HepG2 (cell line): ENCODE results near the gene ST6GALNAC6.

ENCODE experiments used
- CBX5 ChIP-seq: sonication (generic); formaldehyde crosslinking; IDR thresholded peaks from 2 replicates; pipeline ENCODE4 v1.4.0; 2020; ENCODE audit warnings: missing genetic modification reagents, borderline replicate concordance
- HNF4A ChIP-seq: sonication (generic); formaldehyde crosslinking; IDR thresholded peaks from 2 replicates; pipeline ENCODE4 v1.4.0; 2020; ENCODE audit warnings: missing genetic modification reagents
- KDM6A ChIP-seq: IDR thresholded peaks from 2 replicates; pipeline ENCODE4 v1.6.1; 2016; ENCODE audit warnings: low read depth
- KLF16 ChIP-seq, 2 experiments: sonication (generic) in 1 of 2; formaldehyde crosslinking in 1 of 2; IDR thresholded peaks; 2 replicates each; pipeline versions ENCODE4 v1.6.1 to v1.8.0; 2016 to 2023; ENCODE audit warnings: missing genetic modification reagents in 2 of 2, missing compliant biosample characterization in 1 of 2
- NFE2 ChIP-seq: sonication (generic); formaldehyde crosslinking; IDR thresholded peaks from 2 replicates; pipeline ENCODE4 v1.4.0; 2020; ENCODE audit warnings: missing genetic modification reagents
- NFIC ChIP-seq: IDR thresholded peaks from 2 replicates; pipeline ENCODE4 v1.6.1; 2012; ENCODE audit warnings: mild to moderate bottlenecking, low read length, inconsistent platforms
- POLR2A ChIP-seq, 2 experiments: IDR thresholded peaks; 2 replicates each; pipeline ENCODE4 v1.6.1; 2011; ENCODE audit warnings: low read depth in 2 of 2, low read length in 2 of 2, mild to moderate bottlenecking in 1 of 2, moderate library complexity in 1 of 2; ENCODE audit not compliant: insufficient read depth in 1 of 2
- POLR2AphosphoS5 ChIP-seq: IDR thresholded peaks from 2 replicates; pipeline ENCODE4 v1.6.1; 2012; ENCODE audit warnings: low read depth, low read length
- SIN3B ChIP-seq: fragments of 150-350 bp; IDR thresholded peaks from 2 replicates; pipeline ENCODE4 v1.6.1; 2014; ENCODE audit warnings: low read length
- SP2 ChIP-seq: sonication (generic); formaldehyde crosslinking; IDR thresholded peaks from 2 replicates; pipeline ENCODE4 v1.5.1; 2020; ENCODE audit warnings: mild to moderate bottlenecking, missing genetic modification reagents
- THAP7 ChIP-seq: sonication (generic); formaldehyde crosslinking; IDR thresholded peaks from 2 replicates; pipeline ENCODE4 v1.8.1; 2023; ENCODE audit warnings: mild to moderate bottlenecking, missing genetic modification reagents
- YY1 ChIP-seq: IDR thresholded peaks from 2 replicates; pipeline ENCODE4 v1.6.1; 2011; ENCODE audit warnings: low read length, low read depth, moderate library complexity, mild to moderate bottlenecking; ENCODE audit not compliant: insufficient read depth, insufficient replicate concordance
- ZNF280B ChIP-seq: sonication (generic); formaldehyde crosslinking; IDR thresholded peaks from 2 replicates; pipeline ENCODE4 v1.5.0; 2020; ENCODE audit warnings: missing genetic modification reagents, mild to moderate bottlenecking, borderline replicate concordance

DNA sequence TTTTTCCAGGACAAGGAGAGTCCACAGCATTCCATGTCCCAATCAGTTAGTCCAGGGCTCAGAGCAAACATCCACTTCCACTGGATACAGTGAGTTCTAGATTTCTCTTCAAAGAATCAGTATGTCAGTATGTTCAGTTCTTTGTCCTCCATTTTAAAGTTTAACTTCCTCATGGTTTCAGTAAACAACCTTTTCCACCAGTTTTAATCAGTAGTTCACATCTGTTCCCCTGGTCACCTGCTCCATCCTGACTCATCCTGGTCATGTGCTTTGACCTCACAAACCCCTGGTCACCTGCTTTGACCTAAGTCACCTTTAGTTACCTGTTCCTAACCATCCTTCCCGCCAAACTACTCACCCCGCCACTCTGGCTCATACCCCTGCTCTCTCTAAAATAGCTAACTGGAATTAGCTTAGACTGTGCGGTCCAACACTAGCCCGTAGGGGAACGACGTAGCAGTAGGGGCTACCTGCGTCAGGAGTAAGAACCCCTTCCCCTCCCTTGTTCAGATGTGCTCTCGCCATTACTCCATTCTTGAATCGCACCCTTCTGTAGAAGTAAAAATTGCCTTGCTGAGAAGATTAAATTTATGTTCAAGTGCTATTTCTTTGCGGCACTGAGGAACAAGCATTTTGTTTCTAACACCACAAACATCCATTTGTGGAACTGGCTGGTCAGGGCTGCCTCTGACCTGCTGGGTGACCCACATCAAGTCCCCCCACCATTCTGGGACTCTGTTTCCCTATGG, 50.5 kb downstream of the ST6GALNAC6 start:
- TF ChIP-seq POLR2A (IDR thresholded peaks at IDR 0.05; ENCODE audit: insufficient read depth in 1 of 2, low read depth in 2 of 2, low read length in 2 of 2), result no peak
- no peak for TF ChIP-seq YY1
- TF ChIP-seq THAP7 (CRISPR knock-in tag), result no peak
- no peak for TF ChIP-seq NFE2 (CRISPR knock-in tag)
- no peak for TF ChIP-seq KLF16 (CRISPR knock-in tag; IDR thresholded peaks at IDR 0.05)
- TF ChIP-seq KDM6A (CRISPR knock-in tag), result no peak
- no peak for TF ChIP-seq SP2 (CRISPR knock-in tag)
- TF ChIP-seq HNF4A (CRISPR knock-in tag), result no peak
- TF ChIP-seq CBX5 (CRISPR knock-in tag), result no peak
- TF ChIP-seq SIN3B, result no peak
- TF ChIP-seq NFIC, result no peak
- no peak for TF ChIP-seq POLR2AphosphoS5
- no peak for TF ChIP-seq ZNF280B (CRISPR knock-in tag)
